Adipocyte (in vitro differentiated cells): ENCODE measurements around the gene COX10.
A peak's percentile ranks its signal among the peaks of the same experiment; 100 is the strongest.
"Not testable (repeated sequence)": the region's sequence is repeated elsewhere in the genome, so short reads cannot be mapped to it uniquely, and the experiment has no call there.

ENCODE experiments used
- DNase-seq: peaks from one replicate; pipeline ENCODE4 v3.0.0-alpha.2; 2015; ENCODE audit warnings: low read depth
- H3K27me3 ChIP-seq: replicated peaks from 2 replicates; pipeline ENCODE4 v1.7.0; 2013; ENCODE audit warnings: mild to moderate bottlenecking, low read length, moderate library complexity; ENCODE audit not compliant: control insufficient read depth, insufficient read depth
- H3K36me3 ChIP-seq: 2 replicates; pipeline ENCODE4 v1.7.0; 2013; ENCODE audit warnings: low read length, mild to moderate bottlenecking, moderate library complexity; ENCODE audit not compliant: control insufficient read depth, insufficient read depth, severe bottlenecking
- H3K4me1 ChIP-seq: 2 replicates; pipeline ENCODE4 v1.7.0; 2013; ENCODE audit warnings: mild to moderate bottlenecking, low read length, moderate library complexity; ENCODE audit not compliant: control insufficient read depth, insufficient read depth
- H3K4me3 ChIP-seq: 2 replicates; pipeline ENCODE4 v1.7.0; 2013; ENCODE audit warnings: mild to moderate bottlenecking, low read length, moderate library complexity
- H3K9ac ChIP-seq: 2 replicates; pipeline ENCODE4 v1.7.0; 2013; ENCODE audit warnings: mild to moderate bottlenecking, low read length, moderate library complexity
- H3K9me3 ChIP-seq: 2 replicates; pipeline ENCODE4 v1.7.0; 2013; ENCODE audit warnings: mild to moderate bottlenecking, low read length, moderate library complexity; ENCODE audit not compliant: control insufficient read depth

The COX10 gene

GRCh38 chr17:14179951-14180350 lies 110.6 kb downstream of the COX10 start:
- not testable (repeated sequence) for H3K9me3 ChIP-seq, H3K4me3 ChIP-seq, H3K27me3 ChIP-seq, DNase-seq, H3K9ac ChIP-seq, H3K36me3 ChIP-seq, H3K4me1 ChIP-seq

GRCh38 chr17:14182084-14182483 lies 112.8 kb downstream of the COX10 start:
- DNase-seq, H3K9me3 ChIP-seq, H3K36me3 ChIP-seq, H3K9ac ChIP-seq, H3K27me3 ChIP-seq, H3K4me1 ChIP-seq, H3K4me3 ChIP-seq: not testable (repeated sequence)

GRCh38 chr17:14184536-14184935 lies 115.2 kb downstream of the COX10 start:
- not testable (repeated sequence) for H3K9ac ChIP-seq, H3K36me3 ChIP-seq, H3K9me3 ChIP-seq, H3K27me3 ChIP-seq, H3K4me1 ChIP-seq, H3K4me3 ChIP-seq, DNase-seq

- H3K9me3 ChIP-seq, H3K4me3 ChIP-seq, H3K4me1 ChIP-seq, H3K36me3 ChIP-seq, H3K9ac ChIP-seq, DNase-seq, H3K27me3 ChIP-seq: not testable (repeated sequence)
Measured at GRCh38 chr17:14186443-14186842, 117.1 kb downstream of the COX10 start.

- not testable (repeated sequence) for H3K4me1 ChIP-seq, H3K27me3 ChIP-seq, H3K36me3 ChIP-seq, H3K9me3 ChIP-seq, H3K4me3 ChIP-seq, H3K9ac ChIP-seq
- DNase-seq = peak; percentile 29
Measured at GRCh38 chr17:14190774-14191173, 121.5 kb downstream of the COX10 start.

- not testable (repeated sequence) for H3K36me3 ChIP-seq, H3K9me3 ChIP-seq, DNase-seq, H3K27me3 ChIP-seq, H3K4me3 ChIP-seq, H3K4me1 ChIP-seq, H3K9ac ChIP-seq
Measured at GRCh38 chr17:14191469-14191868, 122.2 kb downstream of the COX10 start.

- H3K9ac ChIP-seq, H3K36me3 ChIP-seq, H3K9me3 ChIP-seq, DNase-seq, H3K4me1 ChIP-seq, H3K27me3 ChIP-seq, H3K4me3 ChIP-seq: not testable (repeated sequence)
Measured at GRCh38 chr17:14192039-14192438, 122.7 kb downstream of the COX10 start.

GRCh38 chr17:14192636-14193344 lies 123.5 kb downstream of the COX10 start:
- not testable (repeated sequence) for H3K4me3 ChIP-seq, H3K9ac ChIP-seq, H3K36me3 ChIP-seq, H3K4me1 ChIP-seq, DNase-seq, H3K9me3 ChIP-seq, H3K27me3 ChIP-seq

- Histone ChIP-seq H3K9ac (no peak overlapping the region), H3K36me3 (no peaks in the 10 kb centered on the region), H3K27me3 (no peaks in the 10 kb centered on the region), H3K4me1 (peaks cover 7% of the 10 kb centered on the region), H3K9me3 (no peaks in the 10 kb centered on the region), H3K4me3 (no peak overlapping the region)
- no peak for DNase-seq
Measured at GRCh38 chr17:14196377-14196997, 127.2 kb downstream of the COX10 start.

- Histone ChIP-seq H3K36me3 (no peaks in the 10 kb centered on the region), H3K9me3 (no peaks in the 10 kb centered on the region), H3K4me3 (no peak overlapping the region), H3K4me1 (peaks cover 10% of the 10 kb centered on the region), H3K9ac (no peak overlapping the region), H3K27me3 (no peaks in the 10 kb centered on the region)
- DNase-seq = no peak
Measured at GRCh38 chr17:14197057-14197456, 127.8 kb downstream of the COX10 start.

- Histone ChIP-seq H3K27me3 (no peaks in the 10 kb centered on the region), H3K36me3 (no peaks in the 10 kb centered on the region), H3K9ac (no peak overlapping the region), H3K4me3 (no peak overlapping the region), H3K9me3 (no peaks in the 10 kb centered on the region), H3K4me1 (peaks cover 10% of the 10 kb centered on the region)
- no peak for DNase-seq
Measured at GRCh38 chr17:14197586-14197985, 128.3 kb downstream of the COX10 start.

- no peak overlapping the region for H3K4me3 ChIP-seq
- no peaks in the 10 kb centered on the region for H3K27me3 ChIP-seq
- peaks cover 10% of the 10 kb centered on the region for H3K4me1 ChIP-seq
- H3K9ac ChIP-seq = no peak overlapping the region
- no peaks in the 10 kb centered on the region for H3K9me3 ChIP-seq
- H3K36me3 ChIP-seq = no peaks in the 10 kb centered on the region
- DNase-seq = no peak
Measured at GRCh38 chr17:14198013-14198412, 128.7 kb downstream of the COX10 start.
